Omental fat pad (tissue), 4 donors: ENCODE measurements around the gene NPB. TPM values are rescaled to one million over a fixed set of nuclear protein-coding genes. Genes with fewer than 3 reads are reported as not detected.

Experiments used
- ATAC-seq: fragments of 150-250 bp; one replicate; pipeline ENCODE4 v1.9.1; 2016; ENCODE audit warnings: mild to moderate bottlenecking, moderate library complexity; ENCODE audit not compliant: low FRiP score
- DNase-seq: peaks from one replicate; pipeline ENCODE4 v3.0.0-alpha.2; 2019; ENCODE audit warnings: low spot score
- total RNA-seq, 4 donors: library from RNA; depleted of rRNA; stranded (reverse); fragments of >200 nt; gene quantifications; one replicate each; pipeline ENCODE4 v1.1.0, GENCODE V29; 2016
- TF ChIP-seq, protein P1 (sequence below), 3 donors: fragments of 450-650 bp; IDR thresholded peaks; one replicate each; pipeline ENCODE4 v1.5.1; 2016 to 2017; ENCODE audit warnings: antibody characterized with exemption in 3 of 3, mild to moderate bottlenecking in 3 of 3, moderate library complexity in 2 of 3

The NPB gene
- total RNA-seq, 4 donors from 2014 or later: 1.4 TPM; not detected in 3

DNA sequence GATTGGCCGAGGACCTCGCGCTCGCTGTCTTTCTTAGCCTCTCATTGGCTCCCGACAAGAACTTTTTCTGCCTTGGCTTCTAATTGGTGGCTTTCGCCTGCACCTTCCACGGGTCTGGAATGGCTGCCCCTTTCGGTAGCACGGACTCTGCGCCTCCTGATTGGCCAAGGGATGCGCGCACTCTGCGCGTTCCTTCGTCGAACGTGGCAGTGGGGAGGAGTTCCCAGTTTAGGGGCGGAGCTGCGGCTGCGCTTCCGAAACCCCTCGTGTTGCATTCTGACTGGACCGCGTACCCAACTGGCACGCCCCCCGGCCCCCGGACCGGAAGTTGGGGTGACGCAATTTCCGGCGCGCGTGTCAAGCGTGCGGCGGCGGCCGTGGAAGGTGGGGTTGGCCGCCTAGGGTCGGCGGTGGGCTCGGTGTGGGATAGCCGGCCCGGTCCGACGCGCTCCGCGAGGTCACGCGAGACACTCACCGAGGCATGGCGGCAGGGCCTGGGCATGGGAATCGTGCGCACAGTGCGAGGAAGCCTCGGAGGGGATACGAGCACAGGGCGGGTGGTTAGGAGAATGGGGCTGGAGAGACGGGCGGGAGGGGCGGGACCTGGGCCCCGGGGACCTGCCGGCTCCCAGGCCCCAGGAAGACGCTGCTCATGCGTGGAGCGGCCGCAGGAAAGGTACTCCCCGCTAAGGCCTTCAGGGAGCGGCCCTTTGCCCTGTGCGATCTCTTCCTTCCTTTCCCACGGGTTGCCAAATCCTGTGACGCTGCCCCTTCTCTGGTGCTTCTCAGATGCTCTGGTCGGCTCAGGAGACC is 41.1 kb upstream of the NPB start:
- ATAC-seq (peak; percentile 95), DNase-seq (peak; percentile 98)
- TF ChIP-seq, protein P1, sequence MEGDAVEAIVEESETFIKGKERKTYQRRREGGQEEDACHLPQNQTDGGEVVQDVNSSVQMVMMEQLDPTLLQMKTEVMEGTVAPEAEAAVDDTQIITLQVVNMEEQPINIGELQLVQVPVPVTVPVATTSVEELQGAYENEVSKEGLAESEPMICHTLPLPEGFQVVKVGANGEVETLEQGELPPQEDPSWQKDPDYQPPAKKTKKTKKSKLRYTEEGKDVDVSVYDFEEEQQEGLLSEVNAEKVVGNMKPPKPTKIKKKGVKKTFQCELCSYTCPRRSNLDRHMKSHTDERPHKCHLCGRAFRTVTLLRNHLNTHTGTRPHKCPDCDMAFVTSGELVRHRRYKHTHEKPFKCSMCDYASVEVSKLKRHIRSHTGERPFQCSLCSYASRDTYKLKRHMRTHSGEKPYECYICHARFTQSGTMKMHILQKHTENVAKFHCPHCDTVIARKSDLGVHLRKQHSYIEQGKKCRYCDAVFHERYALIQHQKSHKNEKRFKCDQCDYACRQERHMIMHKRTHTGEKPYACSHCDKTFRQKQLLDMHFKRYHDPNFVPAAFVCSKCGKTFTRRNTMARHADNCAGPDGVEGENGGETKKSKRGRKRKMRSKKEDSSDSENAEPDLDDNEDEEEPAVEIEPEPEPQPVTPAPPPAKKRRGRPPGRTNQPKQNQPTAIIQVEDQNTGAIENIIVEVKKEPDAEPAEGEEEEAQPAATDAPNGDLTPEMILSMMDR (IDR thresholded peaks at IDR 0.05): no peak

DNA sequence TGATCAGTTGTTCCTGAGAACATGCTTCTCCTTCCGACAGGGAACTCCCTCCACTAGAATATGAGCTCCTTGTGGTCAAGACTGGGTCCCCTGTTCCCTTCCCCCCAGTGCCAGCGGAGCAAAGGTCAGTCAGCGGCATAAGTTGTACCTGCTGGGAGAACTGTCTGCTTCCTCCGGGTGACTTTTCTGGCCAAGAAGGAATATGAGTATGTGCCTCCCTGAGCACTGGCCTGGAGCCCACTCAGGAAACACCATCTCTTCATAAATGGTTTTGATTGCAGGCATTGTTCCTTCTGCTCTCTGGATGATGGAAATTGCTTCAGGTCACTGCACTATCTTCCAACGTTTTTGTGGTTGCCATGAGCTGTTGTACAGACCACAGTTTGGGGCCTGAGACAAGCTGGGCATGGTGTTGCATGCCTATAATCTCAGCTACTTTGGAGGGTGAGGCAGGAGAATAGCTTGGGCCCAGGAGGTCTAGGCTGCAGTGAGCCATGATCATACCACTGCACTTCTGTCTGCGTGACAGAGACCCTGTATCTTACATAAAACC is 38.8 kb upstream of the NPB start:
- TF ChIP-seq, protein P1 (IDR thresholded peaks at IDR 0.05): no peak
- no peak for ATAC-seq
- DNase-seq: no peak

DNA sequence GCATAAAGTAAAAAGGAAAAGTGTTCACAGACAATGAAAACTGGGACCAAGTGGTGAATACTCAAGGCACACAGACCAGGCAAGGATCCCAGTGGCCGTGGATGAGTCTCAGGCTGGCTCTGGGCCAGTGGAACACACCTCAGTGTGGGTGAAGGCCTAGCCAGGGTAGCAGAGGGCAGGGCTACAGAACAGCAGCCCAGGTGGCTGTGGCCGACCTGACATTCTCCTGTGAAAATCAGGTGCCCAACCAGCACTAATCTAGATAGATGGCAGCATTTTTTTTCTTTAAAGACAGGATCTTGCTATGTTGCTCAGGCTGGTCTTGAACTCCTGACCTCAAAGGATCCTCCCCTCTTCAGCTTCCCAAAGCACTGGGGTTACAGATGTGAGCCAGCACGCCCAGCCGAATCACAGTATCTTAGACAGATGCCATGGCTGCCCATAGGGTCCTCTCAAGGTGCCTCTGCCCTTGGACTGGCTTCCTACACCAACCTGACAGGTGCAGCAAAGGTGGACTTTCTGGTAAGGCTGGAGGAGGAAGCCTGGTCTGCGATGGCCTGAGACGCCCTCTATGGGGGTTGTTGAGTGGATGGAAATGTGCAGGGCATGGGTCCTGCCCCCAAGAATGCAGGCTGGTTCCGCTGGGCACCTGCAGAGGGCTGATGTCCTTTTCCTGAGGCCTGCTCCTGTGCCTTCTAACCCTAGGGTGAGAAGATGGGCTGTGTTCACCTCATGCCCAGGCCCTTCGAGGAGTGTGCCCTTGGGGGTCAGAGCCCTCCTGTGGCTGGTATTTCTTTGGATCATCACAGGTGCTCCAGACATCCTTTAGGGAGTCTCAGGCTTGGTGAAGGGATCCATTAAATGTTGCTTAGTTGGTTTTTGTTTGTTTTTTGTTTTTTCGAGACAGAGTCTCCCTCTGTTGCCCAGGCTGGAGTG is 37.9 kb upstream of the NPB start:
- DNase-seq: no peak
- TF ChIP-seq, protein P1 (IDR thresholded peaks at IDR 0.05): no peak
- no peak for ATAC-seq

DNA sequence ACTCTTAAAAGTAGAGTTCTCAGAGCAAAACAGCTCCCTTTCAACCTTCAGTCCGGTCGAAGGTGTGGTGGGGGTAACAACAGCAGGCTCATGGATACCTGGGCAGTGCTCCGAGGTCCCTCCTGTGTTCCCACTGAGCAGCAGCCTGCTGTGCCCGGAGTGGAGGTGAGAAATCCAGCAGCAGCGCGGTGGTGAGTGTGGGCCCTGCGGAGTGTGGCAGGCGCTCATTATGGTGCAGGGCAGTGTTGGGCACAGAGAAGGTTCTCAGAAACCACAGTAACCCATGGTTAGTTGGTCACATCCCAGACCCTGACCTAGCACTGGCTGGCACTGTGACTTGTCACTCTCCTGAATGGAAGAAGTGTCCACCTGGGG is 36.7 kb upstream of the NPB start:
- ATAC-seq: no peak
- TF ChIP-seq, protein P1 (IDR thresholded peaks at IDR 0.05): no peak
- DNase-seq: no peak

DNA sequence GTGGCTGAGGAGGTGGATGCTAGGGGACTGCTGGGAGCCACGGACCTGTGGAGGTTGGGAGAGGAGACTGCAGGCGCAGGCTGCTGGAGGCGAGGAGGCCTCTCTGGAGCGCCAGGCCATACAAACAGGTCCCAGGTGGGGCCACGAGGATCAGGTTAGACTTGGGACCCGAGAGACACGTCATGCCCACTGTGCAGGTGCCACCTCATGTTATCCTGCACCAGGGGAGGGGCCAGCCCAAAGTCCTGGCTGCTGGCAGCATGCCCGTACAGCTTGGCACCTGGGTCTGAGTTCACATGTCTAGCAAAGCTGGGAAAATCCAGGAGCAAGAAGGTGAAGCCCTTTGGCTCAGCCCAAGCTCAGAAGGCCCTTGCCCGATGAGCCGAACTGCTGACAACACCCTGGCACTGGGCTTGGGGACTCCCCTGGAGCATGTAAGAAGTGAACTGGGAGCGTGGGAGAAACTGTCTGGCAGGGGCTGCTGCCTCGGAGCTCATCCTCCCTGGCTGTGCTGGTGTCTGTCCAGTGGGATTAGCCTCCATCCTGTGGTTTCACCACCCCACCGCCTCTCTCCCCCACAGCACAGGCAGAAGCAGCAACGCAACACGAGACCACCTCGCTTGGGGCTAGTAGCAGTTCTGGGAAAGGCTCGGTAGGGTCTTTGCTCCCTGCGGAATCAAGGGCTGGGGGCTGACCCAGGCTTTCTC is 36.2 kb upstream of the NPB start:
- TF ChIP-seq, protein P1 (IDR thresholded peaks at IDR 0.05): no peak
- DNase-seq (no peak), ATAC-seq (peak; percentile 26)

DNA sequence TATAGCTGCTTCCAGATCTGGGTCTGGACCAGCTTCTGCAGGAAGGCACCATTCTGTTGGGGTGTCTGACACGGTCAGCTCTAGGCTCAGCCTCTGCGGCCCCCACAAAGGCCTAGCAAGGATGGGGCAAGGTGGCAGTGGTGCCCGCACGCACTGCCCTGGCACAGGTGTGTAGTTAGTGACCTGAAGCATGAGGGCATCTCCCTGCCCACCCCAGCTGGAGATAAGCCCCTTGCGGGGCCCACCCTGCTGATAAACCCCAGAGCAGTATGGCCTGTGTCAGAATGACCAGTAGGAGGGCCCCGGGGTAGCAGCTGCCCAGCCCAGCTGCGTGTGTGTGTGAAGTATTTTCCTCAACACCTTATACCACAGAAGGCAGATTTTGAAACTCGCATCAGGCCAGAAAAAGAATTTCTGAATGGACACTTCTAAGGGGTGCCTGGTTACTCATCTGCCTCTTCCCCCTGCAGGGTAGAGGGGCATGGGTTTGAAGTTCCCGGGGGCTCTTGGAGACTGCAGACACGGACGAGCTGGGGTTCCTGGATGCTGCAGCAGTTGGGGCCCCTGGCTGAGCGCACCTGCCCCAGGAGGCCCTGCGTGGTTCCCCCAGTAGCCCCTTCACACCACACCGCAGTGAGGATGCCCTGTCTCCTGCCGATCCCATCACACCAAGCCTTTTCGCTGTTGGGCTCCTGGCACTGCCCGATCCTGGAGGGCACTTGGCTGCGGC is 35.4 kb upstream of the NPB start:
- DNase-seq: no peak
- no peak for ATAC-seq
- TF ChIP-seq, protein P1 (IDR thresholded peaks at IDR 0.05): no peak
